Esophagus muscularis mucosa (tissue), 4 donors: ENCODE measurements around the gene TNFAIP8L1. TPM values are rescaled to one million over a fixed set of nuclear protein-coding genes. Genes with fewer than 3 reads are reported as not detected.

Experiments
- DNase-seq: peaks from one replicate; pipeline ENCODE4 v3.0.0-alpha.2; 2017; ENCODE audit errors: extremely low spot score
- H3K27ac ChIP-seq, 4 donors: fragments of 200-600 bp; sonication (generic); replicated peaks in 1 of 4; 1 replicate in 3 of 4; 2 replicates in 1 of 4; pipeline ENCODE4 v1.5.1; 2016 to 2019; ENCODE audit warnings: mild to moderate bottlenecking in 1 of 4
- H3K27me3 ChIP-seq, 4 donors: fragments of 200-600 bp; sonication (generic); one replicate each; pipeline versions ENCODE4 v1.5.1 to v1.6.0; 2016 to 2019
- H3K36me3 ChIP-seq, 4 donors: fragments of 200-600 bp; sonication (generic); one replicate each; pipeline ENCODE4 v1.5.1; 2016 to 2019
- H3K4me1 ChIP-seq, 4 donors: fragments of 200-600 bp; sonication (generic); one replicate each; pipeline ENCODE4 v1.5.1; 2016 to 2019
- H3K4me3 ChIP-seq, 4 donors: fragments of 200-600 bp; sonication (generic); 1 replicate in 2 of 4; 2 replicates in 2 of 4; pipeline ENCODE4 v1.5.1; 2016 to 2019; ENCODE audit warnings: mild to moderate bottlenecking in 4 of 4, moderate library complexity in 1 of 4
- H3K9me3 ChIP-seq, 4 donors: fragments of 200-600 bp; sonication (generic); 1 replicate in 3 of 4; 2 replicates in 1 of 4; pipeline ENCODE4 v1.5.1; 2016 to 2019
- CTCF ChIP-seq, 3 experiments: fragments of 200-600 bp in 2 of 3; fragments of 450-650 bp in 1 of 3; sonication (generic) in 2 of 3; IDR thresholded peaks; one replicate each; pipeline ENCODE4 v1.5.1; 2017 to 2019; ENCODE audit warnings: antibody characterized with exemption in 3 of 3, mild to moderate bottlenecking in 2 of 3, moderate library complexity in 1 of 3
- EP300 ChIP-seq: sonication (generic); formaldehyde crosslinking; IDR thresholded peaks from one replicate; pipeline ENCODE4 v1.6.1; 2017; ENCODE audit warnings: antibody characterized with exemption
- POLR2A ChIP-seq: fragments of 450-650 bp; IDR thresholded peaks from one replicate; pipeline ENCODE4 v1.6.1; 2017; ENCODE audit warnings: antibody characterized with exemption, moderate library complexity, mild to moderate bottlenecking, low read depth
- POLR2AphosphoS5 ChIP-seq, 2 donors: sonication (generic); formaldehyde crosslinking; IDR thresholded peaks; one replicate each; pipeline ENCODE4 v1.6.1; 2017; ENCODE audit warnings: antibody characterized with exemption in 2 of 2
- WGBS: methylation state at CpG from one replicate; pipeline ENCODE4 v1.1.5; 2018; 5-methylcytosine and 5-hydroxymethylcytosine counted together
- intact Hi-C: fragments of 100-400 bp; cut with DNase I; formaldehyde crosslinking; loops from one replicate; pipeline ENCODE4 v1.15.1; 2023
- total RNA-seq, 4 donors: library from RNA; depleted of rRNA; stranded (reverse); fragments of >200 nt; gene quantifications; one replicate each; pipeline versions ENCODE4 v1.1.0 to v1.2.1, GENCODE V29; 2016

Gene TNFAIP8L1
- total RNA-seq, 4 donors from 2014 or later: 5.5 to 16.5 (median 13.2) TPM

- Histone ChIP-seq H3K9me3 (no peaks in the 10 kb centered on the region), H3K4me3 (no peak overlapping the region), H3K36me3 (peaks cover 82 to 100% (median 97%) of the 10 kb centered on the region in 4 donors), H3K4me1 (peaks cover 0 to 8% (median 1%) of the 10 kb centered on the region in 4 donors), H3K27ac (no peak overlapping the region), H3K27me3 (no peaks in the 10 kb centered on the region)
- no peak for DNase-seq
- intact Hi-C loops: no loop called here
- 98% methylated on average over 11 of the region's 45 CpGs for WGBS
- TF ChIP-seq CTCF (IDR thresholded peaks at IDR 0.05) (no peak), POLR2A (no peak), POLR2AphosphoS5 (IDR thresholded peaks at IDR 0.05) (no peak), EP300 (no peak)
Observed at GRCh38 chr19:4682417-4683200, 43.3 kb downstream of the TNFAIP8L1 start.

GRCh38 chr19:4684312-4685095 lies 45.2 kb downstream of the TNFAIP8L1 start:
- Histone ChIP-seq H3K27me3 (no peaks in the 10 kb centered on the region), H3K9me3 (no peaks in the 10 kb centered on the region), H3K4me3 (no peak overlapping the region), H3K4me1 (peaks cover 0 to 2% (median 1%) of the 10 kb centered on the region in 4 donors), H3K36me3 (peaks cover 93 to 100% (median 97%) of the 10 kb centered on the region in 4 donors), H3K27ac (no peak overlapping the region)
- TF ChIP-seq EP300 (no peak), CTCF (IDR thresholded peaks at IDR 0.05) (no peak), POLR2AphosphoS5 (IDR thresholded peaks at IDR 0.05) (no peak), POLR2A (no peak)
- intact Hi-C loops: no loop called here
- 89% methylated on average over 15 of the region's 28 CpGs for WGBS
- DNase-seq: no peak

- Histone ChIP-seq H3K36me3 (peaks cover 88 to 99% (median 97%) of the 10 kb centered on the region in 4 donors), H3K4me1 (peaks cover 0 to 2% (median 0%) of the 10 kb centered on the region in 4 donors), H3K4me3 (no peak overlapping the region), H3K9me3 (no peaks in the 10 kb centered on the region), H3K27ac (no peak overlapping the region), H3K27me3 (no peaks in the 10 kb centered on the region)
- WGBS: 94% methylated on average over 10 of the region's 10 CpGs
- no peak for DNase-seq
- no peak for TF ChIP-seq CTCF (IDR thresholded peaks at IDR 0.05)
- no peak for TF ChIP-seq POLR2AphosphoS5 (IDR thresholded peaks at IDR 0.05)
- intact Hi-C loops: no loop called here
Observed at GRCh38 chr19:4686700-4687099, 47.4 kb downstream of the TNFAIP8L1 start.

- Histone ChIP-seq H3K27ac (no peak overlapping the region), H3K9me3 (no peaks in the 10 kb centered on the region), H3K4me1 (peaks cover 0 to 2% (median 0%) of the 10 kb centered on the region in 4 donors), H3K36me3 (peaks cover 85 to 99% (median 97%) of the 10 kb centered on the region in 4 donors), H3K27me3 (no peaks in the 10 kb centered on the region), H3K4me3 (no peak overlapping the region)
- intact Hi-C loops: no loop called here
- no peak for TF ChIP-seq POLR2A
- 83% methylated on average over 11 of the region's 11 CpGs for WGBS
- no peak for DNase-seq
Observed at GRCh38 chr19:4687396-4687795, 48.1 kb downstream of the TNFAIP8L1 start.

GRCh38 chr19:4688587-4688986 lies 49.3 kb downstream of the TNFAIP8L1 start:
- H3K27ac ChIP-seq: no peak overlapping the region
- H3K4me1 ChIP-seq: peaks cover 0 to 4% (median 3%) of the 10 kb centered on the region in 4 donors
- H3K36me3 ChIP-seq: peaks cover 85 to 99% (median 97%) of the 10 kb centered on the region in 4 donors
- intact Hi-C loops: no loop called here
- no peak for DNase-seq
- no peak overlapping the region for H3K4me3 ChIP-seq
- no peak for TF ChIP-seq POLR2A
- TF ChIP-seq POLR2AphosphoS5 (IDR thresholded peaks at IDR 0.05): no peak
- TF ChIP-seq EP300: no peak
- TF ChIP-seq CTCF (IDR thresholded peaks at IDR 0.05): no peak
- H3K27me3 ChIP-seq: no peaks in the 10 kb centered on the region
- 85% methylated on average over 4 of the region's 26 CpGs for WGBS
- no peaks in the 10 kb centered on the region for H3K9me3 ChIP-seq
